GM04504 (cell line): Measurements from ENCODE around the gene ADAM8.
A peak's percentile ranks its signal among the peaks of the same experiment; 100 is the strongest.
"Not testable (repeated sequence)": the region's sequence is repeated elsewhere in the genome, so short reads cannot be mapped to it uniquely, and the experiment has no call there.

ENCODE experiments used
- DNase-seq: peaks from one replicate; pipeline ENCODE4 v3.0.0-alpha.2; 2012; ENCODE audit warnings: low read depth

ADAM8 gene

GRCh38 chr10:133267829-133268228, 8.8 kb downstream of the ADAM8 start:
- DNase-seq: no peak

GRCh38 chr10:133267293-133267692, 9.4 kb downstream of the ADAM8 start:
- no peak for DNase-seq

- DNase-seq: no peak
Observed at GRCh38 chr10:133266056-133266795, 10.4 kb downstream of the ADAM8 start.

GRCh38 chr10:133265052-133265451, 11.6 kb downstream of the ADAM8 start:
- DNase-seq: not testable (repeated sequence)

- DNase-seq: no peak
Observed at GRCh38 chr10:133264461-133264860, 12.2 kb downstream of the ADAM8 start.

GRCh38 chr10:133263674-133264073, 13.0 kb downstream of the ADAM8 start:
- no peak for DNase-seq

- DNase-seq: no peak
Observed at GRCh38 chr10:133262696-133263095, 14.0 kb downstream of the ADAM8 start.

- DNase-seq: no peak
Observed at GRCh38 chr10:133261726-133262325, 14.8 kb downstream of the ADAM8 start.

- no peak for DNase-seq
Observed at GRCh38 chr10:133260895-133261725, 15.6 kb downstream of the ADAM8 start.

- DNase-seq: no peak
Observed at GRCh38 chr10:133259602-133259989, 17.1 kb downstream of the ADAM8 start.

- DNase-seq: peak; percentile 99
Observed at GRCh38 chr10:133258818-133259601, 17.7 kb downstream of the ADAM8 start.

GRCh38 chr10:133258066-133258817, 18.4 kb downstream of the ADAM8 start:
- no peak for DNase-seq

GRCh38 chr10:133257489-133258065, 19.1 kb downstream of the ADAM8 start:
- no peak for DNase-seq

- no peak for DNase-seq
Observed at GRCh38 chr10:133255323-133255722, 21.3 kb downstream of the ADAM8 start.

GRCh38 chr10:133254421-133255120, 22.1 kb downstream of the ADAM8 start:
- DNase-seq: no peak

- DNase-seq: no peak
Observed at GRCh38 chr10:133253361-133253955, 23.2 kb downstream of the ADAM8 start.

GRCh38 chr10:133252223-133252552, 24.5 kb downstream of the ADAM8 start:
- no peak for DNase-seq

- DNase-seq: no peak
Observed at GRCh38 chr10:133251388-133252222, 25.1 kb downstream of the ADAM8 start.
